Stomach (tissue), 9 donors: Measurements from ENCODE around the gene ITPA. TPM values are rescaled to one million over a fixed set of nuclear protein-coding genes. Genes with fewer than 3 reads are reported as not detected.

Experiments
- DNase-seq, 2 donors: peaks; one replicate each; pipeline versions ENCODE4 v3.0.0 to v3.0.0-alpha.2; 2013 to 2019
- H3K27ac ChIP-seq, 5 donors: fragments of 200-600 bp in 4 of 5; sonication (generic) in 4 of 5; one replicate each; pipeline ENCODE4 v1.5.1; 2013 to 2019; ENCODE audit warnings: mild to moderate bottlenecking in 1 of 5, moderate library complexity in 1 of 5
- H3K27me3 ChIP-seq, 3 donors: fragments of 200-600 bp; sonication (generic); one replicate each; pipeline ENCODE4 v1.5.1; 2017 to 2019; ENCODE audit warnings: mixed run types in 1 of 3
- H3K36me3 ChIP-seq, 4 donors: fragments of 200-600 bp; sonication (generic); 1 replicate in 3 of 4; 2 replicates in 1 of 4; pipeline ENCODE4 v1.5.1; 2016 to 2019
- H3K4me1 ChIP-seq, 4 donors: fragments of 200-600 bp; sonication (generic); one replicate each; pipeline ENCODE4 v1.5.1; 2016 to 2019
- H3K4me3 ChIP-seq, 4 donors: fragments of 200-600 bp; sonication (generic) in 3 of 4; one replicate each; pipeline ENCODE4 v1.5.1; 2016 to 2019; ENCODE audit warnings: mild to moderate bottlenecking in 1 of 4
- H3K9me3 ChIP-seq, 4 donors: fragments of 200-600 bp; sonication (generic); one replicate each; pipeline ENCODE4 v1.5.1; 2016 to 2019
- EP300 ChIP-seq: sonication (generic); formaldehyde crosslinking; IDR thresholded peaks from one replicate; pipeline ENCODE4 v1.6.1; 2017; ENCODE audit warnings: antibody characterized with exemption
- POLR2A ChIP-seq, 4 donors: fragments of 450-650 bp; IDR thresholded peaks; one replicate each; pipeline ENCODE4 v1.6.1; 2016; ENCODE audit warnings: antibody characterized with exemption in 4 of 4, control low read depth in 2 of 4, mild to moderate bottlenecking in 1 of 4, moderate library complexity in 1 of 4
- POLR2AphosphoS5 ChIP-seq, 3 donors: sonication (generic); formaldehyde crosslinking; IDR thresholded peaks; one replicate each; pipeline ENCODE4 v1.6.1; 2016; ENCODE audit warnings: antibody characterized with exemption in 3 of 3
- WGBS, 5 donors: extraction: QIAGEN DNeasy Blood & Tissue Kit in 3 of 5; methylation state at CpG; one replicate each; pipeline versions ENCODE4 v1.1.5 to v1.1.7; 2013 to 2018; 5-methylcytosine and 5-hydroxymethylcytosine counted together
- intact Hi-C: fragments of 100-400 bp; cut with DNase I; formaldehyde crosslinking; loops from one replicate; pipeline ENCODE4 v1.15.1; 2023; ENCODE audit warnings: low total_unique reads
- polyA plus RNA-seq, 3 donors: library from polyadenylated mRNA; stranded (reverse); fragments of 200-250 nt; gene quantifications; one replicate each; pipeline ENCODE4 v1.2.3, GENCODE V29; 2013
- total RNA-seq, 5 donors: library from RNA; depleted of rRNA; stranded (reverse); fragments of >200 nt; gene quantifications; one replicate each; pipeline versions ENCODE4 v1.1.0 to v1.2.3, GENCODE V29; 2014 to 2016
- TF ChIP-seq, protein P1 (sequence below), 7 experiments: fragments of 450-650 bp in 4 of 7; fragments of 200-600 bp in 3 of 7; sonication (generic) in 3 of 7; IDR thresholded peaks; one replicate each; pipeline ENCODE4 v1.5.1; 2016 to 2019; ENCODE audit warnings: antibody characterized with exemption in 7 of 7, control low read depth in 2 of 7, mild to moderate bottlenecking in 1 of 7
- donor health status: healthy with polysubstance abuse.
- donor health status: Bipolar disorder and iron deficiency.
- donor health status: healthy.

The ITPA gene
- total and polyA plus RNA-seq, 8 donors, result 11.1 to 105 (median 48.7) TPM

DNA sequence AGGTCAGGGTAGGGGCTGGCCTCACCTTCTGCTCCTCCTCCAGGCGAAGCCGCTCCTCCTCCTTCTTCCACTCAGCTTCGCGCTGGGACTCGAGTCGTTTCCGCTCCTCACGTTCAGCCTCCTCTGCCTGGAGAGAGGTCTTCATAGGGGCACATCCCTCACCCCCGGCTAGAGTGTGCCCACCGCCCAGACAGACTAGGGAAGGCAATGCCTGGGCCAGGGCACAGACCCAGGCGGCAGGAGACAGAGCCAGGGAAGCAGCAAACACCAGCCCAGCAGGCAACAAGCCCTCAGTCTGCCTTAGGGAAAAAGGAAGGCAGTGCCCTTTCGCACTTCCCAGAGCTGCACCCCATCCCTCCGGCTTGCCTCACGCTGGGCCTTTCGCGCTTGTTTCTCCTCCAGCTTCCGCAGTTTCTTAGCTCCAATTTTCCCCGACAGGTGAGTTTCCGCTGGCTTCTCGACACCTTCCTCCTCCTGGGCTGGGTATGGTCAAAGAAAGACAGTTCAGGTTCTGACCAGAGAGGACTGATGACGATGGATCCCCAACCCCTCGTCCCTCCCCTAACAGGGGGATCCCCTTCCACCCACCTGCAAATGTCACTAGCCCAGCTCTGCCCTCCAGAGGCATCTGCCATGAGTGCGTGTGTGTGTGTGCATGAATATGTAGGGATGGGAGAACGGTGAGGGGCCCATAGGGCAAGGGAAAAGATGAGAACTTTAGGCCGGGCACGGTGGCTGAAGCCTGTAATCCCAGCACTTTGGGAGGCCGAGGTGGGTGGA is 9.1 kb upstream of the ITPA start:
- no peaks in the 10 kb centered on the region for H3K9me3 ChIP-seq
- no peak overlapping the region for H3K4me3 ChIP-seq
- intact Hi-C loops, result no loop called here
- no peak for DNase-seq
- peaks cover 10 to 25% (median 21%) of the 10 kb centered on the region in 4 donors for H3K4me1 ChIP-seq
- 92 to 95% (median 95%) methylated on average over 27 of the region's 27 CpGs for WGBS, 5 donors
- H3K36me3 ChIP-seq, result peaks cover 24 to 76% (median 73%) of the 10 kb centered on the region in 4 donors
- H3K27ac ChIP-seq, result no peak overlapping the region
- no peaks in the 10 kb centered on the region for H3K27me3 ChIP-seq
- TF ChIP-seq POLR2A (IDR thresholded peaks at IDR 0.05) (no peak), EP300 (no peak), POLR2AphosphoS5 (IDR thresholded peaks at IDR 0.05) (no peak)
- TF ChIP-seq, protein P1, sequence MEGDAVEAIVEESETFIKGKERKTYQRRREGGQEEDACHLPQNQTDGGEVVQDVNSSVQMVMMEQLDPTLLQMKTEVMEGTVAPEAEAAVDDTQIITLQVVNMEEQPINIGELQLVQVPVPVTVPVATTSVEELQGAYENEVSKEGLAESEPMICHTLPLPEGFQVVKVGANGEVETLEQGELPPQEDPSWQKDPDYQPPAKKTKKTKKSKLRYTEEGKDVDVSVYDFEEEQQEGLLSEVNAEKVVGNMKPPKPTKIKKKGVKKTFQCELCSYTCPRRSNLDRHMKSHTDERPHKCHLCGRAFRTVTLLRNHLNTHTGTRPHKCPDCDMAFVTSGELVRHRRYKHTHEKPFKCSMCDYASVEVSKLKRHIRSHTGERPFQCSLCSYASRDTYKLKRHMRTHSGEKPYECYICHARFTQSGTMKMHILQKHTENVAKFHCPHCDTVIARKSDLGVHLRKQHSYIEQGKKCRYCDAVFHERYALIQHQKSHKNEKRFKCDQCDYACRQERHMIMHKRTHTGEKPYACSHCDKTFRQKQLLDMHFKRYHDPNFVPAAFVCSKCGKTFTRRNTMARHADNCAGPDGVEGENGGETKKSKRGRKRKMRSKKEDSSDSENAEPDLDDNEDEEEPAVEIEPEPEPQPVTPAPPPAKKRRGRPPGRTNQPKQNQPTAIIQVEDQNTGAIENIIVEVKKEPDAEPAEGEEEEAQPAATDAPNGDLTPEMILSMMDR (IDR thresholded peaks at IDR 0.05), result no peak

DNA sequence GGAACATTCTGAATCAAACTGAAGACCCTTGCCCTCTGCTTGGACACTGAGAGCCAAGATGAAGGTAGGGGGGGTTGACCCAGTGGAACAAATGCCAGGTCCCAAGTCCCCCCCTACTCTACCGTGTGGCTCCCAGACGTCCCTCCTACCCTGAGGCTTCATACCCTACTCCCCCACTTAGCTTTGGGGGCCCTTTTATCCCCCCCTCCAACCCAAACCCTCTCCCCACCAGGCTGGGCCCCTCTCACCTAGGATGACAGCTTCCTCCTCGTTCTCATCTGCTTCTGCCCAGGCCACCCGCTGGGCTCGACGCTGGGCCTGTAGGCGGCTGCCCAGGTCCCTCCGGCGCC is 6.4 kb upstream of the ITPA start:
- H3K27me3 ChIP-seq, result no peaks in the 10 kb centered on the region
- peaks cover 10 to 26% (median 21%) of the 10 kb centered on the region in 4 donors for H3K4me1 ChIP-seq
- intact Hi-C loops, result no loop called here
- peak overlapping the region; percentile 90 to 98 (median 94) for H3K27ac ChIP-seq
- no peaks in the 10 kb centered on the region for H3K9me3 ChIP-seq
- 27 to 45% (median 43%) methylated on average over 6 to 9 of the region's 9 CpGs for WGBS, 5 donors
- TF ChIP-seq POLR2AphosphoS5 (IDR thresholded peaks at IDR 0.05) (no peak), POLR2A (IDR thresholded peaks at IDR 0.05) (no peak), EP300 (no peak)
- TF ChIP-seq, protein P1 (IDR thresholded peaks at IDR 0.05), result no peak
- no peak for DNase-seq
- peak overlapping the region; percentile 80 to 91 (median 86) for H3K4me3 ChIP-seq
- H3K36me3 ChIP-seq, result peaks cover 22 to 48% (median 46%) of the 10 kb centered on the region in 4 donors

DNA sequence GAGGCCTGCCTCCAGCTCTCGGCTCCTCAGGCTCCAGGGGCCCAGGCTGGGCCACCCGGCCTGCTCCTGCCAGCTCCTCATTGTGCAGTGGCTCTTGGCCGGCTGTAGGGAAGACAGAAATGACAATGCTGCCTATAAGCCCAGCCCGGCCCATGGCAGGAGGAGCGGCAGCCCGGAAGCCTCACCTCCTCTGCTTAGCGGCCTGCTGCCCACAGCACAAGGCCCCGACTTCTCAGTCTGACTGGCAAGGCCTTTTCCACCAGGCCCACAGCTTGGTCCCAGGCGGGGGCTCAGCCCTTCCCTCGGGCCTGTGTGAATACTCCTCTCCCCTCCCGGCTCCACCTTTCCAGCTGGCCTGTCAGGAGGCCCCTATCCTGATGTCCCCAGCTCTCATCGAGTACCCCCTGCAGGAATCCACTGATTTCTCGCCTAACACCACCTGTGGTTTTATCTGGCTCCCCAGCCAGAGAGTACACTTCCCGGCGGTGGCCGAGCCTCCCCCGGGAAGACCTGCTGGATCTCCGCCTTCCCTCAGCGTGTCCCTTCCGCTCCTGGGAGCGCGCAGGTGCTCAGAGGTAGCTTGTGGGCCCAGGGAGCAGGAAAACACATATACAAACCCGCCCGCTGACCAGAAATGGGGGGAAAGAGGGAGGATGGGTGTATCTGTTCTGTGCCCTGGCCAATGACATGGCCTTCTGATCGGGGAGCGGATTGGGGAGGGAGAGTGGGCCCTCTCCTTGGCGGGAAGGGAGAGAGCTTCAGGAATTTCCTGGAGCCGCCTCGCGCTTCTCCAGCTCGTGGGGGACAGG is 5.8 kb upstream of the ITPA start:
- WGBS, 5 donors, result 4 to 16% (median 8%) methylated on average over 28 to 31 of the region's 31 CpGs
- Histone ChIP-seq H3K4me3 (peak overlapping the region; percentile 80 to 91 (median 86)), H3K27me3 (no peaks in the 10 kb centered on the region), H3K27ac (peak overlapping the region; percentile 90 to 98 (median 94)), H3K4me1 (peaks cover 15 to 32% (median 27%) of the 10 kb centered on the region in 4 donors), H3K36me3 (peaks cover 22 to 43% (median 40%) of the 10 kb centered on the region in 4 donors), H3K9me3 (no peaks in the 10 kb centered on the region)
- peak; percentile 33 to 58 for DNase-seq
- TF ChIP-seq, protein P1 (IDR thresholded peaks at IDR 0.05), result no peak
- TF ChIP-seq POLR2AphosphoS5 (IDR thresholded peaks at IDR 0.05) (no peak), EP300 (no peak), POLR2A (IDR thresholded peaks at IDR 0.05) (no peak)
- intact Hi-C loops, result no loop called here

DNA sequence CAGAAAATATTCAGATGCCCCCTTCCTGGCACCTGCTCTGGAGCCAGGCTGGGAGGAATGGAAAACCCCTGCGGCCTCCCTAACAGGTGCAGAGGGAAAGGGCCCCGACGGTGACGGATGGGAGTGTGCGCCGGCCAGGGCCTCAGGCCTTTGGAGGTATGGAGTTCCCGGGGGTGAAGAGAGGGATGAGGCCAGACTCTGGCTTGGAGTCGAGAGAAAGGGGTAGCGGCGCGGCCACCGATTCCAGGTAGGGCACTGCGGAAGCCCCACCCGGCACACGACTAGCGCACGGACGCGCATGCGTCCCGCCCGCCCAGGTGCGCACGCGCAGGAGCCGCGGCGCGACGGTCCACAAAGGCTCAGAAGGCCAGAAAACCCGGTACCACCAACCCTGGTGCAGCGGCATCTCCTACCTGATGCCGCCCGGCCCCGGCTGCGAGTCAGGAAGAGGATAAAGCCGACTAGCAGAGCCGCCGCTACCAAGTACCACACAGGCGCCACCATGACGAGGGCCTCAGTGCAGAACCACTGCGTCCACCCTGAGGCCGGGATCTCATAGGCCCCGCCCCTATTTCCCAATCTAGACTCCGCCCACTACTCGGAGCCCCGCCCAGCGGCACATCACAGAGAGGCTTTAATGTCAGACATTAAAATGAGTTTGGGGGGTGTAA is 5.0 kb upstream of the ITPA start, which contains the start of gene DDRGK1:
Gene DDRGK1, minus strand, starts transcription at position 559 of the 671 bp plus-strand sequence. Its CDS starts 55 bp downstream, at position 504.
- peaks cover 15 to 34% (median 30%) of the 10 kb centered on the region in 4 donors for H3K4me1 ChIP-seq
- TF ChIP-seq POLR2AphosphoS5 (IDR thresholded peaks at IDR 0.05) (peak; percentile 11 to 84 (median 65)), POLR2A (IDR thresholded peaks at IDR 0.05) (peak in 1 of 4 donors; percentile 59), EP300 (no peak)
- TF ChIP-seq, protein P1 (IDR thresholded peaks at IDR 0.05), result peak in 1 of 7 experiments; percentile 7
- no peaks in the 10 kb centered on the region for H3K9me3 ChIP-seq
- H3K27me3 ChIP-seq, result no peaks in the 10 kb centered on the region
- WGBS, 5 donors, result 0 to 1% (median 0%) methylated on average over 20 to 48 of the region's 48 CpGs
- H3K36me3 ChIP-seq, result peaks cover 16 to 35% (median 32%) of the 10 kb centered on the region in 4 donors
- peak within 1 kb of the TSS; percentile 80 to 91 (median 86) for H3K4me3 ChIP-seq
- DNase-seq, result peak; percentile 93 to 94
- intact Hi-C loops, result no loop called here
- H3K27ac ChIP-seq, result peak within 1 kb of the TSS; percentile 90 to 98 (median 94)
